GM10248 (cell line): Measurements from ENCODE around the gene KCTD14.

Experiments used
- CTCF ChIA-PET: fragments of 300-600 bp; sonication (Branson Sonifier 250); formaldehyde crosslinking; extraction: SDS; loops from one replicate; lab custom pipeline; 2021; ENCODE audit warnings: antibody characterized with exemption; lab: Yijun Ruan, JAX
- POLR2A ChIA-PET: fragments of 350-650 bp; sonication (Branson Sonifier 250); formaldehyde crosslinking; extraction: SDS; loops from one replicate; lab custom pipeline; 2020; ENCODE audit warnings: antibody characterized with exemption; lab: Yijun Ruan, JAX
- DNase-seq: peaks from one replicate; pipeline ENCODE4 v3.0.0; 2012; ENCODE audit errors: extremely low spot score
- CTCF ChIP-seq: IDR thresholded peaks from 2 replicates; pipeline ENCODE4 v1.5.1; 2012; ENCODE audit warnings: mild to moderate bottlenecking, low read depth; ENCODE audit errors: extremely low read depth, missing control alignments, control extremely low read depth

Gene KCTD14

DNA sequence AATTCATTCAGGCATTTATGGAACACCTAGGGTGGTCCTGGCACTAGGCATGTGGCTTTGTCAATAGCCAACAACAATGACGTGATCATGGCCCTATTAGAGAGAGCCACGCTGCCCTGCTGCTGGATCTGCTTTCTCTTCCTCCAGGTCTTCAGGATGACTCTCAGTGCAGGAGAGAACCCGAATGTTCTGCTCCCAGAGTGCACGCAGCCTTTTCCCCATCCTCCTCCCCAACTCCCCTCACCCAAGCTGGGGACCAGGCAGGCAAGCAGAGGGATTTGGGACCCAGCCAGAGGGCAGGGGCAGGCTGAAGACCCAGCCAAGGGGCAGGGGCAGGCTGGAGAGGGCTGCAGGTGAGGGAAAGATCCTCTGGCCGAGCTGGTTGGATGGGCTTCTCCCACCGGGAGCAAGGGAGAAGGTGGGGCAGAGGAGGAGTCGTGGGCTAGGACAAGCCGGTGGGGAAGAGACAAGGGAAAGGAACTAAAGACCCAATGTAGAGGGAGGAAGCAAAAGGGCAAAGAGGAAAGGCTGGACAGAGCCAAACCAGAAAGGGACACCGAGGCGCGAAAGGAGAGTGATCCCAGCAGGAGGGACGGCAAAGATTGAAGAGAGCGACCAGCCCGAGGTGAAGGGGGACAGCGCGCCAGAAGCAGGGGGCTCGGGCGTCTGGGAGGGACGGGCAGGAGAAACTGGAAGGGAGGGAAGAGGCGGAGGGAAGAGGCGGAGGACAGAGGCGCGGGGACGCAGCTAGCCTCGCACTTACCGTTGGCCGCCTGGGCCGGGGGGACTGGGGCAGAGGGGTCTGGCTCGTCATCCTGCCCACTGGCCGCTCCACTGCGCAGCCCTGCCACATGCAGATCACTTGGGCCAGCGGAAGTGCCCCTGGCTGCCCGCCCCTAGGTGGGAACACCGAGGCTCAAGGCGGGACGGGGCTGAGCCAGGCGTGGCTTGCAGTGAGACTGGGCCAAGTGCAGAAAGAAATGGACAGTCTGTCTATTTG is at the start of gene KCTD14:
Gene KCTD14, minus strand, starts transcription at position 880 of the 1,000 bp plus-strand sequence. Its CDS starts 27 bp downstream, at position 853.
- CTCF ChIA-PET, result interaction anchor here (0.9 to 1.5 kb wide), 2 partner anchors 22 to 403 kb away, joined by 3 read pairs; no protein-coding TSS in a partner anchor
- no peak for TF ChIP-seq CTCF
- DNase-seq, result no peak
- POLR2A ChIA-PET, result interaction anchor here (1.2 kb wide), 1 partner anchor 28 kb away, joined by 3 read pairs; no protein-coding TSS in a partner anchor

GRCh38 chr11:78072455-78072854 is 49.4 kb upstream of the KCTD14 start:
- ChIA-PET POLR2A (interaction anchor here (0.6 kb wide), 1 partner anchor 12 kb away, joined by 8 read pairs; no protein-coding TSS in a partner anchor), CTCF (no interaction called here)
- DNase-seq, result no peak
- TF ChIP-seq CTCF, result no peak

DNA sequence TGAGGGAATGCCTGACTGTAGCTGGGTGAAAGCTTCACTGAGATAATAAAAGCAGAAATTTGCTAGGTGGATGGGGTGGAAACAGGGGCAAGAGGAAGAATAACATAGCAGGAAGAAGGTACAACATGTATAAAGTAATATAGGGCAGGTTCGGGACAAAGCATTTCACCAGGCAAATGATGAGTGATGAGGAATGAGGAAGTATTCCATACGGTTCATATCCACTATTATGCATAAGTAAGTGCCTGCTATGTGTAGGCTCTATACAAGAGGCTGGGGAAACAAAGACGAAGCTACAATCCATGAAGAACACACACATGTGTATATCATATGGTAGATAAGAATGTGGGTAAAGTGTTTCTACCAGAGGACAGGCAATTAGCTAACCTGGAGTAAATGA is 48.6 kb upstream of the KCTD14 start:
- no peak for TF ChIP-seq CTCF
- no peak for DNase-seq
- POLR2A ChIA-PET, result interaction anchor here (0.6 kb wide), 1 partner anchor 11 kb away, joined by 8 read pairs; no protein-coding TSS in a partner anchor

DNA sequence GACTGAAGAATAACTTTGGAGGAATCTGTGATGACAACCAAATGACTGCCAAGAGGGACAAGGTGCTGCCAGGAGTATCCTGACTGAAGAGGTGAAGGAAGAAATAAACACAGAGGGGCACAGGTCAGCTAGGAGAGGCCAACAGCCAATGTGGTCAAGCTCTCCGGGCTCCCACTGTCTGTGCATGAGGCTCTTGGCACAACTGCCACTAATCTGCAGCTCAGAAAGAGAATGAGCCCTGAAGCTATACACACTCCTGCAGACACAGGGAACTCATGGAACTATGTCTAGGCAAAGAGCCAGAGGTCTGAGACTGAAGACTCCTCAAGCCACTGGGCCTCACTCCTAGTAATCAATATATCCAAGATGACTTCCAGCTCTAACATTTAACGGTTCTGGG is 47.5 kb upstream of the KCTD14 start:
- POLR2A ChIA-PET, result interaction anchor here (0.5 kb wide), 1 partner anchor 49 kb away, joined by 6 read pairs; no protein-coding TSS in a partner anchor
- CTCF ChIA-PET, result interaction anchor here (1.2 to 1.4 kb wide), 3 partner anchors 25 to 76 kb away, joined by 3 to 4 read pairs (median 3); partner anchors contain the start of gene INTS4
- TF ChIP-seq CTCF, result no peak
- no peak for DNase-seq

More for the DNA sequence above, 48.6 kb upstream of the KCTD14 start:
- CTCF ChIA-PET, result interaction anchor here (1.2 to 1.4 kb wide), 2 partner anchors 26 to 32 kb away, joined by 3 to 4 read pairs; no protein-coding TSS in a partner anchor

- ChIA-PET CTCF (interaction anchor here (1.3 kb wide), 1 partner anchor 9 kb away, joined by 4 read pairs; no protein-coding TSS in a partner anchor), POLR2A (no interaction called here)
- no peak for TF ChIP-seq CTCF
- DNase-seq, result no peak
These were observed 46.4 kb upstream of the KCTD14 start for GRCh38 chr11:78069465-78069864.

DNA sequence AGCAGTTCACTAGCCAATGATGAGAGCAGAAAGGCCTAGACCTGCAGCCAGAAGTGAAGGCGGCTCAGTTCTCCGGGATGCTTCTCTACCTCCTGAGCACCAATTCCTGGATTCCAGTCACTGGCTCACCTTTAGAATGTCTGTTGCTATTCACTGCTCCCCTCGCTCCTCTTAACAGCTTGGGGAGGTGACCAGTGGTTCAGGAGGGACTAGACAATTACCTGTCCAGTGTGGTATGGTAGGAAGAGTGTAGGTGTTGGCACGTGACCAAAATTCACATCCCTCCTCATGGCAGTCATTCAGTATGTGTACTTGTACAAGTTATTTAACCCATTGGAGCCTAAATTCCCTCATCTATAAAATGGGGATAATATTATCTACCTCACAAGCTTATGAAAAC is 44.6 kb upstream of the KCTD14 start:
- ChIA-PET POLR2A (no interaction called here), CTCF (interaction anchor here (1.3 to 1.7 kb wide), 2 partner anchors 9 to 22 kb away, joined by 3 to 5 read pairs; no protein-coding TSS in a partner anchor)
- DNase-seq, result no peak
- no peak for TF ChIP-seq CTCF
